Upper lobe of left lung (tissue), 4 donors: ENCODE measurements around the gene C4orf50.

Experiments used
- POLR2A ChIP-seq, 4 donors: fragments of 450-650 bp; IDR thresholded peaks; one replicate each; pipeline ENCODE4 v1.5.1; 2016 to 2017; ENCODE audit warnings: antibody characterized with exemption in 4 of 4, mild to moderate bottlenecking in 2 of 4
- POLR2AphosphoS5 ChIP-seq, 2 donors: sonication (generic); formaldehyde crosslinking; IDR thresholded peaks; one replicate each; pipeline ENCODE4 v1.5.1; 2017; ENCODE audit warnings: antibody characterized with exemption in 2 of 2

- TF ChIP-seq POLR2A (IDR thresholded peaks at IDR 0.05) (no peak), POLR2AphosphoS5 (IDR thresholded peaks at IDR 0.05) (no peak)
Measured at GRCh38 chr4:5980436-5981155, 37.6 kb downstream of the C4orf50 start.
